Fibroblast of mammary gland (primary cell): Measurements from ENCODE around the gene TMPRSS13.

Experiments
- DNase-seq: peaks from one replicate; pipeline ENCODE4 v3.0.0-alpha.2; 2010; ENCODE audit warnings: low read depth
- H3K4me3 ChIP-seq: 2 replicates; pipeline ENCODE4 v1.5.1; 2011; ENCODE audit warnings: low read depth, mild to moderate bottlenecking, low read length, moderate library complexity; ENCODE audit not compliant: control insufficient read depth
- CTCF ChIP-seq: conservative IDR thresholded peaks from 2 replicates; pipeline ENCODE4 v1.5.1; 2011; ENCODE audit warnings: low read depth, low read length, inconsistent platforms; ENCODE audit not compliant: control insufficient read depth, insufficient read depth

Gene TMPRSS13

GRCh38 chr11:117883063-117883462 is 46.1 kb downstream of the TMPRSS13 start:
- no peak for DNase-seq
- H3K4me3 ChIP-seq, result no peak overlapping the region
- no peak for TF ChIP-seq CTCF

- DNase-seq, result no peak
- H3K4me3 ChIP-seq, result no peak overlapping the region
- TF ChIP-seq CTCF, result no peak
These were observed 46.8 kb downstream of the TMPRSS13 start for GRCh38 chr11:117882311-117882905.

GRCh38 chr11:117881217-117881616 is 48.0 kb downstream of the TMPRSS13 start:
- TF ChIP-seq CTCF, result no peak
- H3K4me3 ChIP-seq, result no peak overlapping the region
- DNase-seq, result no peak

GRCh38 chr11:117879516-117880480 is 49.4 kb downstream of the TMPRSS13 start:
- DNase-seq, result no peak
- H3K4me3 ChIP-seq, result no peak overlapping the region
- no peak for TF ChIP-seq CTCF

- no peak for TF ChIP-seq CTCF
- H3K4me3 ChIP-seq, result no peak overlapping the region
- DNase-seq, result no peak
These were observed 50.2 kb downstream of the TMPRSS13 start for GRCh38 chr11:117878939-117879475.

GRCh38 chr11:117878314-117878938 is 50.8 kb downstream of the TMPRSS13 start:
- H3K4me3 ChIP-seq, result no peak overlapping the region
- DNase-seq, result no peak
- TF ChIP-seq CTCF, result no peak
